ENCODE measurements around the gene METTL9. TPM values are rescaled to one million over a fixed set of nuclear protein-coding genes. Genes with fewer than 3 reads are reported as not detected.
A peak's percentile ranks its signal among the peaks of the same experiment; 100 is the strongest.

The METTL9 gene
- total and polyA plus RNA-seq, 2 of the 13 experiments (the other 11 are each of a cell fraction or from before 2014, with no cell fraction given) = 123 to 204 TPM

GRCh38 chr16:21554795-21555585 lies 44.4 kb upstream of the METTL9 start (continued):
- TF ChIP-seq ATF4 (CRISPR knock-in tag; IDR thresholded peaks at IDR 0.05) = no peak
- TF ChIP-seq ZNF7 (CRISPR knock-in tag; IDR thresholded peaks at IDR 0.05) = no peak; the same call in 1 of the 2 replicates
- TF ChIP-seq HINFP (CRISPR knock-in tag; IDR thresholded peaks at IDR 0.05; ENCODE audit: low read depth) = peak; percentile 88
- no peak; the same call in 1 of the 2 replicates for TF ChIP-seq HMGXB3 (CRISPR knock-in tag; IDR thresholded peaks at IDR 0.05; ENCODE audit: borderline replicate concordance)
- TF ChIP-seq POLR2AphosphoS5 (IDR thresholded peaks at IDR 0.05; ENCODE audit: low read depth, low read length) = no peak
- peak; percentile 99; the same call in 1 of the 2 replicates for TF ChIP-seq MTF2 (CRISPR knock-in tag; IDR thresholded peaks at IDR 0.05; ENCODE audit: borderline replicate concordance)
- TF ChIP-seq ZNF740 (CRISPR knock-in tag; IDR thresholded peaks at IDR 0.05) = no peak; the same call in 1 of the 2 replicates
- TF ChIP-seq MTF1 (CRISPR knock-in tag; IDR thresholded peaks at IDR 0.05) = no peak
- no peak for TF ChIP-seq RARG (CRISPR knock-in tag; IDR thresholded peaks at IDR 0.05; ENCODE audit: low read depth)
- peak; percentile 95 for TF ChIP-seq DBP (CRISPR knock-in tag; IDR thresholded peaks at IDR 0.05; ENCODE audit: not compliant biosample characterization)
- peak; percentile 54; the same call in 1 of the 2 replicates for TF ChIP-seq SP4 (CRISPR knock-in tag; IDR thresholded peaks at IDR 0.05)
- TF ChIP-seq GATAD1 (CRISPR knock-in tag; IDR thresholded peaks at IDR 0.05) = peak; percentile 44; the same call in 1 of the 2 replicates
- TF ChIP-seq YEATS2 (CRISPR knock-in tag; IDR thresholded peaks at IDR 0.05; ENCODE audit: borderline replicate concordance) = peak; percentile 78
- TF ChIP-seq, protein P1, sequence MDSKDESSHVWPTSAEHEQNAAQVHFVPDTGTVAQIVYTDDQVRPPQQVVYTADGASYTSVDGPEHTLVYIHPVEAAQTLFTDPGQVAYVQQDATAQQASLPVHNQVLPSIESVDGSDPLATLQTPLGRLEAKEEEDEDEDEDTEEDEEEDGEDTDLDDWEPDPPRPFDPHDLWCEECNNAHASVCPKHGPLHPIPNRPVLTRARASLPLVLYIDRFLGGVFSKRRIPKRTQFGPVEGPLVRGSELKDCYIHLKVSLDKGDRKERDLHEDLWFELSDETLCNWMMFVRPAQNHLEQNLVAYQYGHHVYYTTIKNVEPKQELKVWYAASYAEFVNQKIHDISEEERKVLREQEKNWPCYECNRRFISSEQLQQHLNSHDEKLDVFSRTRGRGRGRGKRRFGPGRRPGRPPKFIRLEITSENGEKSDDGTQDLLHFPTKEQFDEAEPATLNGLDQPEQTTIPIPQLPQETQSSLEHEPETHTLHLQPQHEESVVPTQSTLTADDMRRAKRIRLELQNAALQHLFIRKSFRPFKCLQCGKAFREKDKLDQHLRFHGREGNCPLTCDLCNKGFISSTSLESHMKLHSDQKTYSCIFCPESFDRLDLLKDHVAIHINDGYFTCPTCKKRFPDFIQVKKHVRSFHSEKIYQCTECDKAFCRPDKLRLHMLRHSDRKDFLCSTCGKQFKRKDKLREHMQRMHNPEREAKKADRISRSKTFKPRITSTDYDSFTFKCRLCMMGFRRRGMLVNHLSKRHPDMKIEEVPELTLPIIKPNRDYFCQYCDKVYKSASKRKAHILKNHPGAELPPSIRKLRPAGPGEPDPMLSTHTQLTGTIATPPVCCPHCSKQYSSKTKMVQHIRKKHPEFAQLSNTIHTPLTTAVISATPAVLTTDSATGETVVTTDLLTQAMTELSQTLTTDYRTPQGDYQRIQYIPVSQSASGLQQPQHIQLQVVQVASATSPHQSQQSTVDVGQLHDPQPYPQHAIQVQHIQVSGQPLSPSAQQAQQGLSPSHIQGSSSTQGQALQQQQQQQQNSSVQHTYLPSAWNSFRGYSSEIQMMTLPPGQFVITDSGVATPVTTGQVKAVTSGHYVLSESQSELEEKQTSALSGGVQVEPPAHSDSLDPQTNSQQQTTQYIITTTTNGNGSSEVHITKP (CRISPR knock-in tag; IDR thresholded peaks at IDR 0.05; ENCODE audit: low read depth) = peak; percentile 39; the same call in 1 of the 2 replicates
- TF ChIP-seq ZSCAN30 (CRISPR knock-in tag; IDR thresholded peaks at IDR 0.05) = no peak
- TF ChIP-seq ZNF234 (CRISPR knock-in tag; conservative IDR thresholded peaks at IDR 0.05) = no peak

Data from HepG2 (cell line).